ENCODE results near the gene PDE7B.

Gene PDE7B

GRCh38 chr6:136163260-136163659, 311.8 kb downstream of the PDE7B start:
- no peak for TF ChIP-seq POLR2AphosphoS5 (IDR thresholded peaks at IDR 0.05; ENCODE audit: low read depth, low read length)
- TF ChIP-seq SPI1 (IDR thresholded peaks at IDR 0.05; ENCODE audit: low read depth, low read length): no peak
- no peak for TF ChIP-seq POU2F2 (IDR thresholded peaks at IDR 0.05; ENCODE audit: low read depth, low read length)
- TF ChIP-seq PAX5 (IDR thresholded peaks at IDR 0.05; ENCODE audit: insufficient read depth, low read length, severe bottlenecking): no peak
- no peak for TF ChIP-seq POLR2A (IDR thresholded peaks at IDR 0.05; ENCODE audit: low read depth, low read length)
- no peak for TF ChIP-seq TAF1 (IDR thresholded peaks at IDR 0.05; ENCODE audit: low read depth, low read length)
- FAIRE-seq (no peak), DNase-seq (ENCODE audit: insufficient read length, low spot score) (no peak)

- DNase-seq (ENCODE audit: insufficient read length, low spot score) (no peak), FAIRE-seq (no peak)
- TF ChIP-seq SPI1 (IDR thresholded peaks at IDR 0.05; ENCODE audit: low read depth, low read length) (no peak), POLR2AphosphoS5 (IDR thresholded peaks at IDR 0.05; ENCODE audit: low read depth, low read length) (no peak), POLR2A (IDR thresholded peaks at IDR 0.05; ENCODE audit: low read depth, low read length) (no peak), POU2F2 (IDR thresholded peaks at IDR 0.05; ENCODE audit: low read depth, low read length) (no peak), PAX5 (IDR thresholded peaks at IDR 0.05; ENCODE audit: insufficient read depth, low read length, severe bottlenecking) (no peak), TAF1 (IDR thresholded peaks at IDR 0.05; ENCODE audit: low read depth, low read length) (no peak)
Measured at GRCh38 chr6:136166815-136167214, 315.3 kb downstream of the PDE7B start.

GRCh38 chr6:136169394-136170148, 318.1 kb downstream of the PDE7B start:
- no peak for TF ChIP-seq POLR2AphosphoS5 (IDR thresholded peaks at IDR 0.05; ENCODE audit: low read depth, low read length)
- TF ChIP-seq POLR2A (IDR thresholded peaks at IDR 0.05; ENCODE audit: low read depth, low read length): no peak
- TF ChIP-seq POU2F2 (IDR thresholded peaks at IDR 0.05; ENCODE audit: low read depth, low read length): no peak
- no peak for TF ChIP-seq TAF1 (IDR thresholded peaks at IDR 0.05; ENCODE audit: low read depth, low read length)
- no peak for TF ChIP-seq PAX5 (IDR thresholded peaks at IDR 0.05; ENCODE audit: insufficient read depth, low read length, severe bottlenecking)
- no peak for TF ChIP-seq SPI1 (IDR thresholded peaks at IDR 0.05; ENCODE audit: low read depth, low read length)
- FAIRE-seq: no peak
- DNase-seq (ENCODE audit: insufficient read length, low spot score): no peak

GRCh38 chr6:136171231-136171630, 319.7 kb downstream of the PDE7B start:
- no peak for DNase-seq (ENCODE audit: insufficient read length, low spot score)
- TF ChIP-seq POU2F2 (IDR thresholded peaks at IDR 0.05; ENCODE audit: low read depth, low read length) (no peak), POLR2A (IDR thresholded peaks at IDR 0.05; ENCODE audit: low read depth, low read length) (no peak), POLR2AphosphoS5 (IDR thresholded peaks at IDR 0.05; ENCODE audit: low read depth, low read length) (no peak), PAX5 (IDR thresholded peaks at IDR 0.05; ENCODE audit: insufficient read depth, low read length, severe bottlenecking) (no peak), TAF1 (IDR thresholded peaks at IDR 0.05; ENCODE audit: low read depth, low read length) (no peak), SPI1 (IDR thresholded peaks at IDR 0.05; ENCODE audit: low read depth, low read length) (no peak)
- FAIRE-seq: no peak

- TF ChIP-seq TAF1 (IDR thresholded peaks at IDR 0.05; ENCODE audit: low read depth, low read length) (no peak), POLR2A (IDR thresholded peaks at IDR 0.05; ENCODE audit: low read depth, low read length) (no peak), SPI1 (IDR thresholded peaks at IDR 0.05; ENCODE audit: low read depth, low read length) (no peak), POU2F2 (IDR thresholded peaks at IDR 0.05; ENCODE audit: low read depth, low read length) (no peak), POLR2AphosphoS5 (IDR thresholded peaks at IDR 0.05; ENCODE audit: low read depth, low read length) (no peak), PAX5 (IDR thresholded peaks at IDR 0.05; ENCODE audit: insufficient read depth, low read length, severe bottlenecking) (no peak)
- no peak for DNase-seq (ENCODE audit: insufficient read length, low spot score)
- FAIRE-seq: no peak
Measured at GRCh38 chr6:136173519-136174507, 322.3 kb downstream of the PDE7B start.

GRCh38 chr6:136174510-136174909, 323.0 kb downstream of the PDE7B start:
- DNase-seq (ENCODE audit: insufficient read length, low spot score): no peak
- TF ChIP-seq TAF1 (IDR thresholded peaks at IDR 0.05; ENCODE audit: low read depth, low read length): no peak
- no peak for TF ChIP-seq POLR2AphosphoS5 (IDR thresholded peaks at IDR 0.05; ENCODE audit: low read depth, low read length)
- no peak for TF ChIP-seq POU2F2 (IDR thresholded peaks at IDR 0.05; ENCODE audit: low read depth, low read length)
- no peak for TF ChIP-seq SPI1 (IDR thresholded peaks at IDR 0.05; ENCODE audit: low read depth, low read length)
- no peak for TF ChIP-seq PAX5 (IDR thresholded peaks at IDR 0.05; ENCODE audit: insufficient read depth, low read length, severe bottlenecking)
- no peak for TF ChIP-seq POLR2A (IDR thresholded peaks at IDR 0.05; ENCODE audit: low read depth, low read length)
- FAIRE-seq: no peak

- TF ChIP-seq TAF1 (IDR thresholded peaks at IDR 0.05; ENCODE audit: low read depth, low read length) (no peak), POLR2A (IDR thresholded peaks at IDR 0.05; ENCODE audit: low read depth, low read length) (no peak), SPI1 (IDR thresholded peaks at IDR 0.05; ENCODE audit: low read depth, low read length) (no peak), POLR2AphosphoS5 (IDR thresholded peaks at IDR 0.05; ENCODE audit: low read depth, low read length) (no peak), POU2F2 (IDR thresholded peaks at IDR 0.05; ENCODE audit: low read depth, low read length) (no peak), PAX5 (IDR thresholded peaks at IDR 0.05; ENCODE audit: insufficient read depth, low read length, severe bottlenecking) (no peak)
- FAIRE-seq (no peak), DNase-seq (ENCODE audit: insufficient read length, low spot score) (no peak)
Measured at GRCh38 chr6:136175873-136176272, 324.4 kb downstream of the PDE7B start.

GRCh38 chr6:136178749-136179148, 327.2 kb downstream of the PDE7B start:
- FAIRE-seq (no peak), DNase-seq (ENCODE audit: insufficient read length, low spot score) (no peak)
- TF ChIP-seq POU2F2 (IDR thresholded peaks at IDR 0.05; ENCODE audit: low read depth, low read length) (no peak), PAX5 (IDR thresholded peaks at IDR 0.05; ENCODE audit: insufficient read depth, low read length, severe bottlenecking) (no peak), POLR2AphosphoS5 (IDR thresholded peaks at IDR 0.05; ENCODE audit: low read depth, low read length) (no peak), TAF1 (IDR thresholded peaks at IDR 0.05; ENCODE audit: low read depth, low read length) (no peak), POLR2A (IDR thresholded peaks at IDR 0.05; ENCODE audit: low read depth, low read length) (no peak), SPI1 (IDR thresholded peaks at IDR 0.05; ENCODE audit: low read depth, low read length) (no peak)
